HG03571 (cell line): ENCODE data around the gene IMMP2L.
"Not testable (repeated sequence)": the region's sequence is repeated elsewhere in the genome, so short reads cannot be mapped to it uniquely, and the experiment has no call there.

Experiments
- ATAC-seq: cut with Tn5 transposase; IDR thresholded peaks from one replicate; pipeline ENCODE4 v1.9.1; 2021; ENCODE audit not compliant: unreplicated experiment

IMMP2L gene

GRCh38 chr7:111561904-111562732 lies at the start of gene IMMP2L:
TSS of gene IMMP2L (minus strand) at chr7:111562492.
- peak; percentile 88 for ATAC-seq

- ATAC-seq = not testable (repeated sequence)
Measured at GRCh38 chr7:111609483-111610254, 47.4 kb upstream of the IMMP2L start.

GRCh38 chr7:111607621-111608020 lies 45.3 kb upstream of the IMMP2L start:
- no peak for ATAC-seq

GRCh38 chr7:111605246-111605645 lies 43.0 kb upstream of the IMMP2L start:
- ATAC-seq = no peak

GRCh38 chr7:111600091-111600490 lies 37.8 kb upstream of the IMMP2L start:
- ATAC-seq = no peak

- no peak for ATAC-seq
Measured at GRCh38 chr7:111595780-111596179, 33.5 kb upstream of the IMMP2L start.

- no peak for ATAC-seq
Measured at GRCh38 chr7:111594602-111595001, 32.3 kb upstream of the IMMP2L start.

GRCh38 chr7:111593343-111593742 lies 31.1 kb upstream of the IMMP2L start:
- ATAC-seq = no peak

GRCh38 chr7:111588065-111588433 lies 25.8 kb upstream of the IMMP2L start:
- no peak for ATAC-seq

- no peak for ATAC-seq
Measured at GRCh38 chr7:111587410-111588064, 25.2 kb upstream of the IMMP2L start.

GRCh38 chr7:111586711-111587409 lies 24.6 kb upstream of the IMMP2L start:
- no peak for ATAC-seq

GRCh38 chr7:111581784-111582488 lies 19.6 kb upstream of the IMMP2L start:
- not testable (repeated sequence) for ATAC-seq

GRCh38 chr7:111581207-111581606 lies 18.9 kb upstream of the IMMP2L start:
- not testable (repeated sequence) for ATAC-seq

GRCh38 chr7:111578754-111579153 lies 16.5 kb upstream of the IMMP2L start:
- ATAC-seq = no peak

GRCh38 chr7:111571720-111572119 lies 9.4 kb upstream of the IMMP2L start:
- no peak for ATAC-seq

- no peak for ATAC-seq
Measured at GRCh38 chr7:111568870-111569462, 6.7 kb upstream of the IMMP2L start.

GRCh38 chr7:111568419-111568818 lies 6.1 kb upstream of the IMMP2L start:
- ATAC-seq = no peak

- no peak for ATAC-seq
Measured at GRCh38 chr7:111564078-111564477, 1.8 kb upstream of the IMMP2L start.

- no peak for ATAC-seq
Measured at GRCh38 chr7:111561654-111561903, 713 bp downstream of the IMMP2L start.
